Endothelial cell of umbilical vein (primary cell): ENCODE results near the gene FOXM1.

Experiments
- EZH2 ChIP-seq: IDR thresholded peaks from 2 replicates; pipeline ENCODE4 v1.6.1; 2012; ENCODE audit warnings: borderline replicate concordance, low read depth, mild to moderate bottlenecking, moderate library complexity, low read length, inconsistent platforms; ENCODE audit not compliant: severe bottlenecking
- POLR2A ChIP-seq: IDR thresholded peaks from 2 replicates; pipeline ENCODE4 v1.6.1; 2012; ENCODE audit warnings: low read depth, mild to moderate bottlenecking, control low read depth, low read length
- TF ChIP-seq, protein P1 (sequence below), 2 donors: IDR thresholded peaks; 1 replicate in 1 of 2; 2 replicates in 1 of 2; pipeline ENCODE4 v1.5.1; 2011; ENCODE audit warnings: low read length in 2 of 2, mild to moderate bottlenecking in 2 of 2, moderate library complexity in 2 of 2, control low read depth in 1 of 2, inconsistent platforms in 1 of 2, low read depth in 1 of 2; ENCODE audit not compliant: insufficient read depth in 1 of 2; ENCODE audit errors: extremely low read depth in 1 of 2

DNA sequence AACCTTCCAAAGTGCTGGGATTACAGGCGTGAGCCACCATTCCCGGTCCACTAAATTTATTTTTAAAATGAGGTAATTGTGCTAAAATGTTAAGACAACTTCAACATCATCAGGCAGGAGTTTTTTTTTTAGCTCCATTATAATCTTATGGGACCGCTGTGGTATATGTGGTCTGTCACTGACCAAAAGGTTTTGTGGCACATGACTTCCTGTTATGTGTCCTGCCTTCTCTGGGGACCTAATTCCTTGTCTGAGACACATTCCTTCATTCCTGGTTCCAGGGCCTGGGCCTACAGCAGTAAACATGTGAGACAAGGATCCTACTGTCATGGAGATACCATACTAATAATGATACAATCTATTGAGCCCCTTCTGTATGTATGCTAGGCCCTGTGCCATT lies 25.0 kb downstream of the FOXM1 start:
- TF ChIP-seq EZH2: no peak
- TF ChIP-seq, protein P1, sequence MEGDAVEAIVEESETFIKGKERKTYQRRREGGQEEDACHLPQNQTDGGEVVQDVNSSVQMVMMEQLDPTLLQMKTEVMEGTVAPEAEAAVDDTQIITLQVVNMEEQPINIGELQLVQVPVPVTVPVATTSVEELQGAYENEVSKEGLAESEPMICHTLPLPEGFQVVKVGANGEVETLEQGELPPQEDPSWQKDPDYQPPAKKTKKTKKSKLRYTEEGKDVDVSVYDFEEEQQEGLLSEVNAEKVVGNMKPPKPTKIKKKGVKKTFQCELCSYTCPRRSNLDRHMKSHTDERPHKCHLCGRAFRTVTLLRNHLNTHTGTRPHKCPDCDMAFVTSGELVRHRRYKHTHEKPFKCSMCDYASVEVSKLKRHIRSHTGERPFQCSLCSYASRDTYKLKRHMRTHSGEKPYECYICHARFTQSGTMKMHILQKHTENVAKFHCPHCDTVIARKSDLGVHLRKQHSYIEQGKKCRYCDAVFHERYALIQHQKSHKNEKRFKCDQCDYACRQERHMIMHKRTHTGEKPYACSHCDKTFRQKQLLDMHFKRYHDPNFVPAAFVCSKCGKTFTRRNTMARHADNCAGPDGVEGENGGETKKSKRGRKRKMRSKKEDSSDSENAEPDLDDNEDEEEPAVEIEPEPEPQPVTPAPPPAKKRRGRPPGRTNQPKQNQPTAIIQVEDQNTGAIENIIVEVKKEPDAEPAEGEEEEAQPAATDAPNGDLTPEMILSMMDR (IDR thresholded peaks at IDR 0.05; ENCODE audit: extremely low read depth in 1 of 2, insufficient read depth in 1 of 2, low read depth in 1 of 2, low read length in 2 of 2): no peak
- no peak for TF ChIP-seq POLR2A
